ENCODE data around the gene PRDM1. TPM values are rescaled to one million over a fixed set of nuclear protein-coding genes. Genes with fewer than 3 reads are reported as not detected.

PRDM1 gene
- total and polyA plus RNA-seq, 8 donors = under 0.01 to 22.7 (median 5.0) TPM

GRCh38 chr6:106135911-106136571 lies 49.9 kb downstream of the PRDM1 start:
- Histone ChIP-seq H3K36me3 (no peaks in the 10 kb centered on the region), H3K9me3 (no peaks in the 10 kb centered on the region), H3K4me1 (no peaks in the 10 kb centered on the region), H3K27ac (no peak overlapping the region), H3K4me3 (no peak overlapping the region), H3K27me3 (no peaks in the 10 kb centered on the region)
- no peak for DNase-seq
- TF ChIP-seq POLR2A (IDR thresholded peaks at IDR 0.05) = no peak
- TF ChIP-seq POLR2AphosphoS5 (IDR thresholded peaks at IDR 0.05) = no peak
- no peak for TF ChIP-seq CTCF (IDR thresholded peaks at IDR 0.05)
- TF ChIP-seq EP300 (IDR thresholded peaks at IDR 0.05) = no peak
- 84 to 90% (median 86%) methylated on average over 16 of the region's 16 CpGs for WGBS, 5 donors
- intact Hi-C loops (cut with DNase I; ENCODE audit: low total_unique reads) = no loop called here

- intact Hi-C loops (cut with DNase I; ENCODE audit: low total_unique reads) = no loop called here
- TF ChIP-seq POLR2A (IDR thresholded peaks at IDR 0.05) (no peak), POLR2AphosphoS5 (IDR thresholded peaks at IDR 0.05) (no peak), CTCF (IDR thresholded peaks at IDR 0.05) (no peak), EP300 (IDR thresholded peaks at IDR 0.05) (no peak)
- DNase-seq = peak in 1 of 2 donors; percentile 5
These were observed 50.7 kb downstream of the PRDM1 start for GRCh38 chr6:106136845-106137244.

GRCh38 chr6:106138151-106138550 lies 52.0 kb downstream of the PRDM1 start:
- Histone ChIP-seq H3K27ac (no peak overlapping the region), H3K36me3 (no peaks in the 10 kb centered on the region), H3K27me3 (no peaks in the 10 kb centered on the region), H3K4me3 (no peak overlapping the region), H3K9me3 (no peaks in the 10 kb centered on the region), H3K4me1 (no peaks in the 10 kb centered on the region)
- DNase-seq = peak in 1 of 2 donors; percentile 21
- no peak for TF ChIP-seq POLR2A (IDR thresholded peaks at IDR 0.05)
- TF ChIP-seq EP300 (IDR thresholded peaks at IDR 0.05) = no peak
- no peak for TF ChIP-seq CTCF (IDR thresholded peaks at IDR 0.05)
- TF ChIP-seq POLR2AphosphoS5 (IDR thresholded peaks at IDR 0.05) = no peak
- 72 to 78% (median 77%) methylated on average over 6 of the region's 6 CpGs for WGBS, 5 donors
- intact Hi-C loops (cut with DNase I; ENCODE audit: low total_unique reads) = no loop called here

More at GRCh38 chr6:106136845-106137244, 50.7 kb downstream of the PRDM1 start:
- WGBS, 5 donors = 93 to 96% (median 95%) methylated on average over 5 of the region's 5 CpGs
- H3K27me3 ChIP-seq = no peaks in the 10 kb centered on the region
- no peaks in the 10 kb centered on the region for H3K9me3 ChIP-seq
- H3K4me3 ChIP-seq = no peak overlapping the region
- no peaks in the 10 kb centered on the region for H3K36me3 ChIP-seq
- H3K4me1 ChIP-seq = no peaks in the 10 kb centered on the region
- H3K27ac ChIP-seq = no peak overlapping the region

- no peak for DNase-seq
- Histone ChIP-seq H3K4me3 (no peak overlapping the region), H3K9me3 (no peaks in the 10 kb centered on the region), H3K4me1 (no peaks in the 10 kb centered on the region), H3K27me3 (no peaks in the 10 kb centered on the region), H3K36me3 (no peaks in the 10 kb centered on the region), H3K27ac (peak overlapping the region in 1 of 5 donors; percentile 40)
- WGBS, 5 donors = 65 to 79% (median 76%) methylated on average over 9 of the region's 9 CpGs
- TF ChIP-seq EP300 (IDR thresholded peaks at IDR 0.05) = no peak
- TF ChIP-seq POLR2A (IDR thresholded peaks at IDR 0.05) = no peak
- TF ChIP-seq CTCF (IDR thresholded peaks at IDR 0.05) = no peak
- no peak for TF ChIP-seq POLR2AphosphoS5 (IDR thresholded peaks at IDR 0.05)
- intact Hi-C loops (cut with DNase I; ENCODE audit: low total_unique reads) = no loop called here
These were observed 55.5 kb downstream of the PRDM1 start for GRCh38 chr6:106141441-106142237.

Measured in stomach (tissue), 9 donors.